SK-N-SH treated with all-trans-retinoic acid at 6 μM for 48 hours (cell line): Measurements from ENCODE around the gene SLCO3A1.

Source experiments
- ATAC-seq: fragments of 200-7000 bp; cut with Tn5 transposase; 3 replicates; pipeline ENCODE4 v1.9.1; 2020; ENCODE audit warnings: mild to moderate bottlenecking, moderate library complexity
- ARNTL ChIP-seq: fragments of 450-650 bp; formaldehyde crosslinking; IDR thresholded peaks from 2 replicates; pipeline ENCODE4 v1.5.0; 2020; ENCODE audit warnings: low read depth, mild to moderate bottlenecking, moderate library complexity, borderline replicate concordance
- CSDC2 ChIP-seq: fragments of 250-450 bp; sonication (Bioruptor Pico); IDR thresholded peaks from 2 replicates; pipeline ENCODE4 v1.5.0; 2020; ENCODE audit warnings: mild to moderate bottlenecking, moderate library complexity
- CSRNP3 ChIP-seq: fragments of 250-450 bp; sonication (Bioruptor Pico); IDR thresholded peaks from 2 replicates; pipeline ENCODE4 v1.5.1; 2021; ENCODE audit warnings: mild to moderate bottlenecking, moderate library complexity
- ESRRG ChIP-seq: fragments of 250-450 bp; sonication (Bioruptor Pico); IDR thresholded peaks from 2 replicates; pipeline ENCODE4 v1.6.1; 2021; ENCODE audit warnings: mild to moderate bottlenecking
- GLIS3 ChIP-seq: fragments of 250-450 bp; sonication (Bioruptor Pico); IDR thresholded peaks from 2 replicates; pipeline ENCODE4 v1.5.0; 2020; ENCODE audit warnings: mild to moderate bottlenecking, moderate library complexity
- ISL1 ChIP-seq: fragments of 250-450 bp; sonication (Bioruptor Pico); IDR thresholded peaks from 2 replicates; pipeline ENCODE4 v2.1.2; 2022; ENCODE audit warnings: mild to moderate bottlenecking, moderate library complexity
- OSR1 ChIP-seq: fragments of 250-450 bp; sonication (Bioruptor Pico); IDR thresholded peaks from 2 replicates; pipeline ENCODE4 v1.8.0; 2022; ENCODE audit warnings: moderate library complexity, mild to moderate bottlenecking, inconsistent platforms
- PATZ1 ChIP-seq: fragments of 250-450 bp; sonication (Bioruptor Pico); IDR thresholded peaks from 2 replicates; pipeline ENCODE4 v1.8.0; 2020; ENCODE audit warnings: mild to moderate bottlenecking, moderate library complexity, borderline replicate concordance
- POU6F1 ChIP-seq: fragments of 250-450 bp; sonication (Bioruptor Pico); IDR thresholded peaks from 2 replicates; pipeline ENCODE4 v1.8.0; 2021; ENCODE audit warnings: low read depth, mild to moderate bottlenecking, moderate library complexity, borderline replicate concordance
- PPARA ChIP-seq: fragments of 250-450 bp; sonication (Bioruptor Pico); IDR thresholded peaks from 2 replicates; pipeline ENCODE4 v1.5.0; 2020; ENCODE audit warnings: mild to moderate bottlenecking, borderline replicate concordance
- RARB ChIP-seq: fragments of 250-450 bp; sonication (Bioruptor Pico); IDR thresholded peaks from 2 replicates; pipeline ENCODE4 v1.8.0; 2021; ENCODE audit warnings: mild to moderate bottlenecking, moderate library complexity
- TCF4 ChIP-seq: fragments of 250-450 bp; sonication (Bioruptor Pico); IDR thresholded peaks from 2 replicates; pipeline ENCODE4 v1.8.0; 2021; ENCODE audit warnings: mild to moderate bottlenecking, moderate library complexity, borderline replicate concordance
- TOX ChIP-seq: fragments of 250-450 bp; sonication (Bioruptor Pico); IDR thresholded peaks from 2 replicates; pipeline ENCODE4 v1.8.0; 2021; ENCODE audit warnings: mild to moderate bottlenecking, moderate library complexity, borderline replicate concordance
- TSHZ2 ChIP-seq: fragments of 250-450 bp; sonication (Bioruptor Pico); IDR thresholded peaks from 2 replicates; pipeline ENCODE4 v1.5.0; 2020; ENCODE audit warnings: mild to moderate bottlenecking, moderate library complexity
- ZC3H10 ChIP-seq: fragments of 250-450 bp; sonication (Bioruptor Pico); IDR thresholded peaks from 2 replicates; pipeline ENCODE4 v1.5.1; 2021; ENCODE audit warnings: mild to moderate bottlenecking, moderate library complexity
- ZFP3 ChIP-seq: fragments of 250-450 bp; sonication (Bioruptor Pico); IDR thresholded peaks from 2 replicates; pipeline ENCODE4 v1.5.0; 2020; ENCODE audit warnings: mild to moderate bottlenecking, moderate library complexity
- ZNF565 ChIP-seq: fragments of 450-650 bp; formaldehyde crosslinking; conservative IDR thresholded peaks from 2 replicates; pipeline ENCODE4 v1.5.0; 2020; ENCODE audit warnings: low read depth, mild to moderate bottlenecking, moderate library complexity
- ZNF70 ChIP-seq: fragments of 450-650 bp; formaldehyde crosslinking; IDR thresholded peaks from 2 replicates; pipeline ENCODE4 v1.5.0; 2020; ENCODE audit warnings: mild to moderate bottlenecking, moderate library complexity
- ZNF8 ChIP-seq: fragments of 450-650 bp; formaldehyde crosslinking; IDR thresholded peaks from 2 replicates; pipeline ENCODE4 v1.5.0; 2020; ENCODE audit warnings: mild to moderate bottlenecking, moderate library complexity
- TF ChIP-seq, protein P1 (sequence below): fragments of 250-450 bp; sonication (Bioruptor Pico); IDR thresholded peaks from 2 replicates; pipeline ENCODE4 v1.5.1; 2020; ENCODE audit warnings: low read depth, mild to moderate bottlenecking, moderate library complexity

SLCO3A1 gene

GRCh38 chr15:91974321-91974720 lies 120.8 kb downstream of the SLCO3A1 start (continued):
- TF ChIP-seq, protein P1, sequence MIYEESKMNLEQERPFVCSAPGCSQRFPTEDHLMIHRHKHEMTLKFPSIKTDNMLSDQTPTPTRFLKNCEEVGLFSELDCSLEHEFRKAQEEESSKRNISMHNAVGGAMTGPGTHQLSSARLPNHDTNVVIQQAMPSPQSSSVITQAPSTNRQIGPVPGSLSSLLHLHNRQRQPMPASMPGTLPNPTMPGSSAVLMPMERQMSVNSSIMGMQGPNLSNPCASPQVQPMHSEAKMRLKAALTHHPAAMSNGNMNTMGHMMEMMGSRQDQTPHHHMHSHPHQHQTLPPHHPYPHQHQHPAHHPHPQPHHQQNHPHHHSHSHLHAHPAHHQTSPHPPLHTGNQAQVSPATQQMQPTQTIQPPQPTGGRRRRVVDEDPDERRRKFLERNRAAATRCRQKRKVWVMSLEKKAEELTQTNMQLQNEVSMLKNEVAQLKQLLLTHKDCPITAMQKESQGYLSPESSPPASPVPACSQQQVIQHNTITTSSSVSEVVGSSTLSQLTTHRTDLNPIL (CRISPR knock-in tag), result no peak
- TF ChIP-seq CSDC2, result no peak
- TF ChIP-seq TCF4, result no peak
- TF ChIP-seq ZFP3 (CRISPR knock-in tag), result no peak
- no peak for TF ChIP-seq ESRRG (CRISPR knock-in tag)
- no peak for TF ChIP-seq ARNTL (CRISPR knock-in tag)
- TF ChIP-seq PPARA (CRISPR knock-in tag), result no peak
- TF ChIP-seq ZC3H10 (CRISPR knock-in tag), result no peak
- no peak for TF ChIP-seq POU6F1
- TF ChIP-seq, all 23 proteins: peak for 0

GRCh38 chr15:91975241-91975978 lies 121.9 kb downstream of the SLCO3A1 start:
- no peak for TF ChIP-seq CSRNP3 (CRISPR knock-in tag)
- no peak for TF ChIP-seq ESRRG (CRISPR knock-in tag)
- TF ChIP-seq PATZ1 (CRISPR knock-in tag), result no peak
- TF ChIP-seq ZNF565 (CRISPR knock-in tag), result no peak
- TF ChIP-seq TSHZ2 (CRISPR knock-in tag), result no peak
- no peak for TF ChIP-seq TOX (CRISPR knock-in tag)
- TF ChIP-seq ISL1 (CRISPR knock-in tag), result no peak
- TF ChIP-seq ZNF70 (CRISPR knock-in tag), result no peak
- no peak for TF ChIP-seq ZC3H10 (CRISPR knock-in tag)
- TF ChIP-seq TCF4, result no peak
- no peak for TF ChIP-seq ZNF8
- no peak for TF ChIP-seq PPARA (CRISPR knock-in tag)
- no peak for TF ChIP-seq OSR1
- TF ChIP-seq GLIS3 (CRISPR knock-in tag), result no peak
- no peak for TF ChIP-seq ZFP3 (CRISPR knock-in tag)
- ATAC-seq, result no peak; the same call in 2 of the 3 replicates

- no peak for ATAC-seq
- TF ChIP-seq RARB (no peak), GLIS3 (CRISPR knock-in tag) (no peak), CSRNP3 (CRISPR knock-in tag) (no peak), PPARA (CRISPR knock-in tag) (no peak), TSHZ2 (CRISPR knock-in tag) (no peak), TCF4 (no peak), PATZ1 (CRISPR knock-in tag) (no peak), ARNTL (CRISPR knock-in tag) (no peak), ZNF70 (CRISPR knock-in tag) (no peak), ESRRG (CRISPR knock-in tag) (no peak)
These were observed 123.5 kb downstream of the SLCO3A1 start for GRCh38 chr15:91976966-91977365.
